HG02798 (cell line): ENCODE results near the gene CARMIL3.
"Not testable (repeated sequence)": the region's sequence is repeated elsewhere in the genome, so short reads cannot be mapped to it uniquely, and the experiment has no call there.

Experiments used
- ATAC-seq: cut with Tn5 transposase; IDR thresholded peaks from one replicate; pipeline ENCODE4 v1.9.1; 2021; ENCODE audit warnings: mild to moderate bottlenecking; ENCODE audit not compliant: unreplicated experiment, poor library complexity

Gene CARMIL3, protein sequence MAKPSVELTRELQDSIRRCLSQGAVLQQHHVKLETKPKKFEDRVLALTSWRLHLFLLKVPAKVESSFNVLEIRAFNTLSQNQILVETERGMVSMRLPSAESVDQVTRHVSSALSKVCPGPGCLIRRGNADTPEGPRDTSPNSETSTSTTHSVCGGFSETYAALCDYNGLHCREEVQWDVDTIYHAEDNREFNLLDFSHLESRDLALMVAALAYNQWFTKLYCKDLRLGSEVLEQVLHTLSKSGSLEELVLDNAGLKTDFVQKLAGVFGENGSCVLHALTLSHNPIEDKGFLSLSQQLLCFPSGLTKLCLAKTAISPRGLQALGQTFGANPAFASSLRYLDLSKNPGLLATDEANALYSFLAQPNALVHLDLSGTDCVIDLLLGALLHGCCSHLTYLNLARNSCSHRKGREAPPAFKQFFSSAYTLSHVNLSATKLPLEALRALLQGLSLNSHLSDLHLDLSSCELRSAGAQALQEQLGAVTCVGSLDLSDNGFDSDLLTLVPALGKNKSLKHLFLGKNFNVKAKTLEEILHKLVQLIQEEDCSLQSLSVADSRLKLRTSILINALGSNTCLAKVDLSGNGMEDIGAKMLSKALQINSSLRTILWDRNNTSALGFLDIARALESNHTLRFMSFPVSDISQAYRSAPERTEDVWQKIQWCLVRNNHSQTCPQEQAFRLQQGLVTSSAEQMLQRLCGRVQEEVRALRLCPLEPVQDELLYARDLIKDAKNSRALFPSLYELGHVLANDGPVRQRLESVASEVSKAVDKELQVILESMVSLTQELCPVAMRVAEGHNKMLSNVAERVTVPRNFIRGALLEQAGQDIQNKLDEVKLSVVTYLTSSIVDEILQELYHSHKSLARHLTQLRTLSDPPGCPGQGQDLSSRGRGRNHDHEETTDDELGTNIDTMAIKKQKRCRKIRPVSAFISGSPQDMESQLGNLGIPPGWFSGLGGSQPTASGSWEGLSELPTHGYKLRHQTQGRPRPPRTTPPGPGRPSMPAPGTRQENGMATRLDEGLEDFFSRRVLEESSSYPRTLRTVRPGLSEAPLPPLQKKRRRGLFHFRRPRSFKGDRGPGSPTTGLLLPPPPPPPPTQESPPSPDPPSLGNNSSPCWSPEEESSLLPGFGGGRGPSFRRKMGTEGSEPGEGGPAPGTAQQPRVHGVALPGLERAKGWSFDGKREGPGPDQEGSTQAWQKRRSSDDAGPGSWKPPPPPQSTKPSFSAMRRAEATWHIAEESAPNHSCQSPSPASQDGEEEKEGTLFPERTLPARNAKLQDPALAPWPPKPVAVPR (N-terminal part only)

DNA sequence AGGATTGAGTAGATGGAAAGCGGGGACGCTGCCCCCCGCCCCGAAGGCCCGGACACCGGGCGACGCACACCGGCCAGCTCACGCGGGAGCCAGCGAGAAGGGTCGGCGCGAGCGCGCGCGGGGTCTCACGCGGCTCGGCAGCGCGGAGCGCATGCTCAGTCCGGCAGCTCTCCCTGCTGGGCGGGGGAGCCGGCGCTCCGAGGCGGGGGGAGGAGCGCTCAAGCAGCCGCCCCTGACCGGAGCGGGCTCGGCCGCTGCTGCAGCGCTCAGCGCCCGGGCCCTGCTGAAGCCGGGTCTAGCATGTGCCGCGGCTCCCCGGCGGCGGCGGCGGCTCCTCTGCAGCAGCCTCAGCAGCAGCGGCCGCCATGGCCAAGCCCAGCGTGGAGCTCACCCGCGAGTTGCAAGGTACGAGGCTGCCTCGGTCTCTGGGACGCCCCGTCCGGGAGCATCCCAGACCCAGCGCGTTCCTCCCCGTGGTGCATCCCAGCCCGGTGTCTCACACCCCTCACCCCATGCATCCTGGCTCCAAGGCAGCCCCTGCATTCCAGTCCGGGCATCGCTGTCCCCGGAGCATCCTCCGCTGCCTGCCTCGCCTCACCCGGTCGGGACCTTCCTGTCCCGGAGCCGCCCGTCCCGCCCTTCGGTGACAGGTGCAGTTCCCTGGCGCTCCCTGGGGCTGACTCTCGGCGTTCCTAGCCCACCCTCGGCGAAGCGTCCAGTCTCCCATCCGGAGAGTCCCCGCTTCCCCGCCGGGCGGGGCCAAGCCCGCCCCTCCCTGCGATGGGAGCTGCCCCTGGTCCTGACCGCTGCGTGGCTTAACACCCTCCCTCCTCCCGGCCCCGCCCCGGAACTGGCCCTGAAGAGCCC lies at the start of gene CARMIL3:
Gene CARMIL3, plus strand, starts transcription at position 221 of the 867 bp plus-strand sequence. Its CDS starts 145 bp downstream, at position 366.
- ATAC-seq = peak; percentile 82

DNA sequence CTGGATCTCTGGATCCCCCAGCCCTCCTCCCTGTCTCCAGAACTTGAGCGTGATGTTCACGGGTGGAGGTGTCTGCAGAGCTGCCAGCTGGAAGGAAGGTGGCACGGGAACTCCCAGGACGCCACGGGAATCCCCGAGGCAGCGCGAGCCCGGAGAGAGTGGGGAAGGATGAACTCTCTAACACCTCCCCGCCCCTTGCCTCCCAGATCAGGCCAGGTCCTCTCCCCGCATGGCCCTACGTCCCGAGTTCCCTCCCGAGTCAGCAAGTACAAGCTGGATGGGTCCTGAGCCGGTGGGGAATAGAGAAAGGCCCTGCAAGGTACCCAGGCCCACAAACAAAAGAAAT lies 45.4 kb upstream of the CARMIL3 start:
- peak; percentile 43 for ATAC-seq

DNA sequence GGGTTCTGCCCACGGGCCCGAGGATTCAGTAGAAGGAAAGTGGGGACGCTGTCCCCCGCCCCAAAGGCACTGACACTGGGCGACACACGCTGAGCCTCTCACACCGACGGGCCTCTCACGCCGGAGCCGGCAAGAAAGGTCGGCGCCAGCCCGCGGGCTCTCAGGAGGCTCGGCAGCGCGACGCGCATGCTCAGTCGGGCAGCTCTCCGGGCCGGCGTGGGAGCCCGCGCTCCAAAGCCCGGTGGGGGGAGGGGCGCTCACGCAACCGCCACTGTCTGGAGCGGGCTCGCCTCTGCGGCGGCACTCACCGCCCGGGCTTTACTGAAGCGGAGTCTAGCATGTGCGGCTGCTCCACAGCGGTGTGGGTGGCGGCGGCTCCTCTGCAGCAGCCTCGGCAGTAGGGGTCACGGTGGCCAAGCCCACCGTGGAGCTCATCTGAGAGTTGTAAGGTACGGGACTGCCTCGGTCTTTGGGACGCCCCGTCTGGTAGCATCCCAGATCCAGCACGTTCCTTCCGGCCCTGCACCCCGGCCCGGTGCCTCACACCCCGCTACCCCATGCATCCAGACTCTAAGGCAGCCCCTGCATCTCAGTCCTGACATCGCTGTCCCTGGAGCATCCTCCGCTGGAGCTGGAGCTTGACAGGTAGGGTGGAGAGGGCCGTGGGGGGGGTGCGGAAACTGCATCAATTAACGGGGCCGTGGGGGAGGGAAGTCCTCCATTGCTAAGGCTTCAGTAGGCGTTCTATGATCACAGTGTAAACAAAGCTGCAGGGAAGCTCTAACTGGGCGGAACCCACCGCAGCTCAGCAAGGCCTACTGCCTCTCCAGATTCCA lies 44.8 kb upstream of the CARMIL3 start:
- peak; percentile 91 for ATAC-seq

DNA sequence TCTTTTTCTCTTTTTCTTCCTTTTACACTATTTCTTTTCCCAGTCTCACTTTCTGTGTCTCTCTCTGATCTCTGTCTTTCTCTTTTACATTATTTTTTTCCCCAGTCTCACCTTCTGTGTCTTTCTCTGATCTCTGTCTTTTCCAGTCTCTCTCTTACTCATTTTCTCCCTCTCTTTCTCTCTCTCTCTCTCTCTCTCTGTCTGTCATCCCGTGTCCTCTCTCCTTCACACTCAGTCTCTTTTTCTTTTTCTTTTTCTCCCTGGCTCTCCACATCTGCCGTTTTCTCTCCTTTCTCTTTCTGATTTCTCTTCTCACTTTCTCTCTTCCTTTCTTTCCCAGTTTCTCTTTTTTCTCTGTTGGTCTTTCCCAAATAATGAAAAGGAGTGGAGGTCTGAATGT lies 40.8 kb upstream of the CARMIL3 start:
- ATAC-seq = no peak

DNA sequence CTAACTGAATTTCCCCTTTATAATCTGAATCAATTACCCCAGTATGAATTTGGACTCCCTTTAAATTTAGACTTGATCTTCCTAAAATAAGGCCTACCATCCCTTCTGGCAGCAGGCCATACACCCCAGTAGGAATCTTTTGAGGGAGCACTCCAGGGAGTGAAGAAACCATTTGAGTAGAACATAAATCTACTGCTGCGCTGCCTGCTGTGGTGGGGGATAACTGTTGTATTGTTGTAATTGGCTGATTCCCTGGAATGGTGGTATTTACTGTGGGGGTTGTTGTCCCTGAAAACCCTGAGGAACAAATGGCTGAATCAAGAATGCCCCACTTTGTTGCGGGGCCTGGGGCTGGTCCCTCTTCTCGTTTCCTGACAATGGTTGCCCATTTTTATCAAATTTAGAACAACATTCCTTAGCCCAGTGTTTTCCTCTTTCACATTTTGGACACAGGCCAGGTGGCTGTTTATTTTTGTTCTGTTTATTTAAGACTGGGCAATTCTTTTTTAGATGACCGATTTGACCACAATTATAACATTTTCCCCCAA lies 39.0 kb upstream of the CARMIL3 start:
- ATAC-seq = not testable (repeated sequence)

DNA sequence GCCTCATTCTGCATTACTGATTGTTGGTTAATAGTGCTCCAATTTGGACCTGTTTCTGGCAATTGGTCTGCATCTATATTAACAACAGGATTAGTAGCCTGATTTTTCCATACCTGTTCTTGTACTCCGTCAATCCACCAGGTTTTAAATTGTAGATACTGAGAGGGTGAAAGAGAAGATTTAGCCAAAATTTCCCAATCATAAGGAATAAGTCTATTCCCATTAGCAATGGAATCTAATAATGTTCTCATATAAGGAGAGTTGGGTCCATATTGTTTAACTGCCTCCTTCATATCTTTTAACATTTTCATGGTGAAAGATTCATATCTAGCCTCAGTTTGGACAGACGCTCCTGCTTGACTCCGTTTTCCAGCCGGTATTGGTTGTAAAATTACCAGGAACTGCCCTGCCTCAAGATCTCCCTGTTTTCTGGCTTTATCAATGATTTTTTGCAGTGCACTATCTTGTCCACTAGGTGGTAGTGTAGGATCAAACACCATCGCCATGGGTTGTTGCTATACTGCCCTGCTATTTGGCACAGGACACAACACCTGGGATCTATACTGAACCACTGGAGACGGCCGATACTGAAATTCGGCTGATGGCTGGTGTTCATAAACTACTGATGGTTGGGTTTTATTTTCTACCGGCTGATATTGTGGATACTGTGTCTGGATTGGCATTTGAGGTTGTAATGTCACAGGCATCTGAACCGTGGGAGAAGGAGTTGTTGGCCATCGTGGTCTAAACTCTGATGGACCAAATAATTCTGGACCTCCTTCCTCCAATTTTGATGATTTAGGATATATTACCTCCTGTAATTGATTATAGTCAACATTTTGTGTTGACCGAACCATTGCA lies 37.9 kb upstream of the CARMIL3 start:
- ATAC-seq = peak; percentile 51

DNA sequence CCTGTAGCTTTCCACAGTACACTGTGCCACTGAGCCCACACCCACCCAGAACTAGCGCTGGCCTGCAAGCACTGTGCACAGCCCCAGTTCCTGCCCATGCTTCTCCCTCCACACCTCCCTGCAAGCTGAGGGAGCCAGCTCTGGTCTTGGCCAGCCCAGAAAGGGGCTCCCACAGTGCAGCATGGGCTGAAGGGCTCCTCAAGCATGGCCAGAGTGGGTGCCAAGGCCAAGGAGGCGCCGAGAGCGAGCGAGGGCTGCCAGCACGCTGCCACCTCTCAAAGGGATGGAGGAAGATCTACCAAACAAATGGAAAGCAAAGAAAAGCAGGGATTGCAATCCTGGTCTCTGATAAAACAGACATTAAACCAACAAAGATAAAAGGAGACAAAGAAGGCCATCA lies 36.1 kb upstream of the CARMIL3 start:
- ATAC-seq = not testable (repeated sequence)

DNA sequence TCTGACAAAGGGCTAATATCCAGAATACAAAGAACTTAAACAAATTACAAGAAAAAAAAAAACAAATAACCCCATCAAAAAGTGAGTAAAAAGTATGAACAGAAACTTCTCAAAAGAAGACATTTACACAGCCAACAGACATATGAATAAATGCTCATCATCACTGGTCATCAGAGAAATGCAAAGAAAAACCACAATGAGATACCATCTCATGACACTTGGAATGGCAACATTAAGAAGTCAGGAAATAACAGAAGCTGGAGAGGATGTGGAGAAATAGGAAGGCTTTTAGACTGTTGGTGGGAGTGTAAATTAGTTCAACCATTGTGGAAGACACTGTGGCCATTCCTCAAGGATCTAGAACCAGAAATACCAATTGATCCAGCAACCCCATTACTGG lies 32.8 kb upstream of the CARMIL3 start:
- ATAC-seq = not testable (repeated sequence)

DNA sequence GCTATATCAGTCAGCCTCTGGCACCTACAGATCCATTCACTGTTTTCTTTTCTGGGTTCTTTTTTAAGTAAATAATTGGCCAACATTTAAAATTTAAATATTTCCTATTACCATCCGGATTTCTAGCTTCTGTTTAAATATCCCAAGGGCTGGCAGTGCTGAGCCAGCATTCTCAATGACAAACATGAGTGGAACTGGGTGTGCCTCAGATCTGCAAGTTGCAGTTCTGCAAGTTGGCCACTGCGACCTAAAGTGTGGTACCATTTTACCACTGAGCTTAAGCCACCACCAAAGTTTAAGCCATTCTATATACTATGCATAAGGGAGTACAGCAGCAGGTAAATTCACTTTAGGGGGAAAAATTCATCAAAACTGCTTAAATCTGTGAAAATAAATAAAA lies 31.9 kb upstream of the CARMIL3 start:
- peak; percentile 36 for ATAC-seq

DNA sequence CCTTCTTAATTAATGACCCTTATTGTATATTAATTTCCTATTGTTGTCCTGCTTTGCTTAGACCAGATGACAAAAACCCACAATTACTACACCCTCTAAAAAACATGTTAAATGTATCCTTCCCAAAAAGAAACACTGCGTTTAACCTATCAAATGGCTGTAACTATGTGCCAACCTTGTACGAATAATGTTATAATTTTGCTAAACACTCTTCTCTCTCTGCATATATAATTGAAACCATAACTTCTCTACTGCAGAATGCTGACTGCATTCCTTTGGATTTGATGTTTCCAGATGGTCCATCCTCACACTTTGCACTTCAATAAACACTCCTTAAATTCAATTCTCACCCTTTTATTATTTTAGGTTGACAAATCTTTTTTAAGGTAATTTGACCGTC lies 31.3 kb upstream of the CARMIL3 start:
- ATAC-seq = not testable (repeated sequence)

DNA sequence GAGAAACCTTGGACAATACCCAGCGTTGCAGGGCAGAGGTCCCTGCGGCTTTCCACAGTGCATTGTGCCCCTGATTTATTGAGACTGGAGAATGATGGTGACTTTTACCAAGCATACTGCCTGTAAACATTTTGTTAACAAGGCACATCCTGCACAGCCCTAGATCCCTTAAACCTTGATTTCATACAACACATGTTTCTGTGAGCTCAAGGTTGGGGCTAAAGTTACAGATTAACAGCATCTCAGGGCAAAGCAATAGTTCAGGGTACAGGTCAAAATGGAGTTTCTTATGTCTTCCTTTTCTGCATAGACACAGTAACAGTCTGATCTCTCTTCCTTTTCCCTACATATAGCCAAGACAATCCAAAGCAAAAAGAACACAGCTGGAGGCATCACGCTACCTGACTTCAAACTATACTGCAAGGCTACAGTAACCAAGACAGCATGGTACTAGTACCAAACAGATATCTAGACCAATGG lies 26.8 kb upstream of the CARMIL3 start:
- ATAC-seq = not testable (repeated sequence)

DNA sequence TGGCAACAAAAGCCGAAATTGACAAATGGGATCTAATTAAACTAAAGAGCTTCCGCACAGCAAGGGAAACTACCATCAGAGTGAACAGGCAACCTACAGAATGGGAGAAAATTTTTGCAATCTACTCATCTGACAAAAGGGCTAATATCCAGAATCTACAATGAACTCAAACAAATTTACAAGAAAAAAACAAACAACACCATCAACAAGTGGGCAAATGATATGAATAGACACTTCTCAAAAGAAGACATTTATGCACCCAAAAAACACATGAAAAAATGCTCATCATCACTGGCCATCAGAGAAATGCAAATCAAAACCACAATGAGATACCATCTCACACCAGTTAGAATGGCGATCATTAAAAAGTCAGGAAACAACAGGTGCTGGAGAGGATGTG lies 22.1 kb upstream of the CARMIL3 start:
- not testable (repeated sequence) for ATAC-seq

DNA sequence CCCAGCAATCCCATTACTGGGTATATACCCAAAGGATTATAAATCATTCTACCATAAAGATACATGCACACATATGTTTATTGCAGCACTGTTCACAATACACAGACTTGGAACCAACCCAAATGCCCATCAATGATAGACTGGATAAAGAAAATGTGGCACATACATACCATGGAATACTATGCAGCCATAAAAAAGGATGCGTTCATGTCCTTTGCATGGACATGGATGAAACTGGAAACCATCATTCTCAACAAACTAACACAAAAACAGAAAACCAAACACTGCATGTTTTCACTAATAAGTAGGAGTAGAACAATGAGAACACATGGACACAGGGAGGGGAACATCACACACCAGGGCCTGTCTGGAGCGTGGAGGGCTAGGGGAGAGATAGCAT lies 20.5 kb upstream of the CARMIL3 start:
- ATAC-seq = not testable (repeated sequence)

DNA sequence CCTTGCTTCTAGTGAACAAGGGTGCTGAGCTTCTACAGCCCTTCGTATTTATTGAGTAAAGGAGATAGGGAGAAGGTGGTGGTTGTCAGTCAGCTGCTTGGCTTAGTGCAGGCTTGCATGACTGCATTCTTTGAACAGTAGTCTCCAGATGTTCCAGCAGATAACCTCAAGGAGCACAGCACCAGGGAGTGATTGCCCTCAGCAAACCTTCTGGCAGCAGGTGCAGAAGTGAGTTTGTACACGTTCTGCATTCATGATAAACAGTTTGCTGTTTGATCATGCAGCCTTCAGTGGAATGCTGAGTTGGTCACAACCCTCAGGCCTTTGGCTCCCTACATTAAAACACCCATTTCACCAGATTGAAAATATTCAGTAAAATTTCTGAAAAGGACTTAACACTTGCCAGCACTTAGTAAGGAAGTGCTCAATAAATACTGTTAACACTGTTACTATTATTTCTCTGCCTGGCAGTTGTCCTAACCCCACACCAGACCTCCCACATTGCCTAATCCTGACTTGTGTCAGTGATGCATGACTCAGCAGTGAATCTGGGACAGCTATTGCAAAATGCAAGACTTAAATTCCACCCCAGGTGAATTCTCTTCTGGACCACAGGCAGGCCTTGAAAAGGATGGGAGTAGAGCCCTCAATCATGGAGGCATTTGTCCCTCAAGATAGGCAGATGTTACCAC lies 18.9 kb upstream of the CARMIL3 start:
- no peak for ATAC-seq

DNA sequence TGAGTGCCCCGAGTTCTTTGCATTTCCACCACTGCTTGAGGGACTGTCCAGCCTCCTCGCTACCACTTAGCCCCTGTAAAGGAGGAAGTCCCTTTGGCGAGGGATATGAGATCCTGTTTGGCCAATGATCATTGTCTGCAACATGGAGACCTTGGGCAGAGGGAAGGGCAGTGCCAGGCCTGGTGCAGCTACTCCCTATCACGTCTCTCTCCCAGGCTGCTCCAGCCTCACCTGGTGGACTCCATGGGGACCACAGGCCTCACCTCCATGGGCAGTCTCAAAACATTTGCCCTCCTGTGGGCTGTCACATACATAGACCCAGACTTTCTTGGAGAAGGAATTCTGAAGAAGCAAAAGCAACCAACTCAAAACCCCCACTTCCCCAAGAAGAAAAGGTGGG lies 16.0 kb upstream of the CARMIL3 start:
- ATAC-seq = peak; percentile 14

DNA sequence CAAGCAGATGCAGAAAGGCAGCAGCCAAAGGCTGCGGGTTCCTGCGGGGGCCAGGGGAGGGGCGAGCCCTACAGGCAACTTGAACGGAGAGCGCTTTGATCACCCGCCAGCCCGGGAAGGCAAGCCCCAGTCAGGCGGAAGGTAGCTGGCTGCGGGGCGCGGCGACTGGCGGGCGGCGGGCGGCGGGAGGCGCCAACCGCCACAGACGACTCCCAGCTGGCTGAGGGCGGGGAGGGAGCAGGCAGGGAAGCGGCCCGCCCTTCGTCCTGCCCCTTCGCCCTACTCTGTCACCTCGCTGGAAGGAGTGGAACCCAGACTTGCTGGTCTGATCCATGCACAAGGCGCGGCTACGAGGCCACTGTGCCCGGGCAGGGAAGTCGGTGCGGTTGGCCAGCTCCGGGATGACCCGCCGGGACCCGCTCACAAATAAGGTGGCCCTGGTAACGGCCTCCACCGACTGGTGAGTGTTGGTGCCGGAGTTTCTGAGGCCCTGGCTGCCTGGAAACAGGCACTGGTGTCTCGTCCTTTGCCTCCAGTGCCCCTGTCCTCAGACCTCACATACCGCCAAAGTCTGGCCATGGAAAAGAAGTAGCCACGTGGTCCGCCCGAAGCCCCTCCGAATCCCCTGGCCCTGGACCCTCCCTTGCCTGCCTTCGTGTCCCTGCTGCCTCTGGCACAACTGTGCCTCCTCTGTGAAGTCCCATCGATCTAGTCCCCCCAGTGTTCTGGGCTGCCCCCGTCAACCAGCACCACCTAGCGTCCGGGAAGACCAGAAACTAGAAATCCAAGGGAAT lies 15.4 kb upstream of the CARMIL3 start:
- ATAC-seq = peak; percentile 75
